K562 (cell line): ENCODE data around the gene LPXN. TPM values are rescaled to one million over a fixed set of nuclear protein-coding genes. Genes with fewer than 3 reads are reported as not detected.

Experiments
- ATAC-seq: fragments of 200-7000 bp; cut with Tn5 transposase; 3 replicates; pipeline ENCODE4 v1.9.1; 2020; ENCODE audit warnings: moderate library complexity
- BruUV-seq: library from RNA; stranded (reverse); fragments of 400-500 nt; replicated peaks from 2 replicates; lab custom pipeline; 2021; lab: Mats Ljungman, UMichigan
- CTCF ChIA-PET: fragments of 300-600 bp; formaldehyde crosslinking; extraction: SDS; loops from one replicate; lab custom pipeline; 2021; ENCODE audit warnings: low intra/inter-chr PET ratio; lab: Yijun Ruan, JAX
- POLR2A ChIA-PET: fragments of 300-600, 350-650 bp; sonication (Branson Sonifier 250); formaldehyde crosslinking; extraction: SDS; loops from one replicate; lab custom pipeline; 2021; ENCODE audit warnings: antibody characterized with exemption, inconsistent platforms; lab: Yijun Ruan, JAX
- DNase-seq, 4 experiments: peaks; one replicate each; pipeline versions ENCODE4 v3.0.0 to v3.0.0-alpha.2; 2011 to 2018; ENCODE audit warnings: low spot score in 3 of 4, mixed read lengths in 3 of 4; ENCODE audit errors: extremely low read depth in 1 of 4
- FAIRE-seq: peaks from 2 replicates; lab custom pipeline; 2011; peaks lifted over from hg19 to GRCh38; lab: Jason Lieb, UNC
- H2AFZ ChIP-seq: 2 replicates; pipeline ENCODE4 v1.6.0; 2011; ENCODE audit warnings: low read depth, low read length, control low read depth, inconsistent platforms
- H3K27ac ChIP-seq: fragments of 200-600 bp; 3 replicates; pipeline ENCODE4 v1.8.0; 2011; ENCODE audit warnings: low read depth, mild to moderate bottlenecking, control low read depth, inconsistent platforms, low read length, moderate library complexity, mixed read lengths; ENCODE audit errors: extremely low read depth
- H3K27me3 ChIP-seq, 2 experiments: fragments of 300-600 bp in 1 of 2; 2 replicates in 1 of 2; 3 replicates in 1 of 2; pipeline versions ENCODE4 v1.6.0 to v1.8.0; 2011; ENCODE audit warnings: inconsistent platforms in 2 of 2, low read length in 2 of 2, mild to moderate bottlenecking in 1 of 2, mixed read lengths in 1 of 2, moderate library complexity in 1 of 2; ENCODE audit not compliant: control insufficient read depth in 2 of 2, insufficient read depth in 2 of 2
- H3K36me3 ChIP-seq: fragments of 300-600 bp; 3 replicates; pipeline ENCODE4 v1.8.0; 2011; ENCODE audit warnings: mild to moderate bottlenecking, low read length, inconsistent platforms; ENCODE audit not compliant: control insufficient read depth, insufficient read depth
- H3K4me1 ChIP-seq, 2 experiments: fragments of 200-600 bp in 1 of 2; replicated peaks in 1 of 2; 2 replicates in 1 of 2; 3 replicates in 1 of 2; pipeline versions ENCODE4 v1.5.1 to v1.8.0; 2011; ENCODE audit warnings: inconsistent platforms in 2 of 2, low read length in 2 of 2, mild to moderate bottlenecking in 1 of 2, mixed read lengths in 1 of 2, moderate library complexity in 1 of 2; ENCODE audit not compliant: control insufficient read depth in 2 of 2, insufficient read depth in 2 of 2
- H3K4me2 ChIP-seq: 2 replicates; pipeline ENCODE4 v1.6.1; 2011; ENCODE audit warnings: low read length, control low read depth, inconsistent platforms, mixed read lengths; ENCODE audit not compliant: insufficient read depth
- H3K4me3 ChIP-seq: fragments of 200-600 bp; sonication (generic), shearing (Covaris generic); 2 replicates; pipeline ENCODE4 v1.5.1; 2016; ENCODE audit warnings: control low read depth, inconsistent platforms
- H3K79me2 ChIP-seq: fragments of 200-600 bp; 3 replicates; pipeline ENCODE4 v1.8.0; 2011; ENCODE audit warnings: low read length, inconsistent platforms; ENCODE audit not compliant: control insufficient read depth, insufficient read depth
- H3K9ac ChIP-seq, 2 experiments: 2 replicates each; pipeline versions ENCODE4 v1.6.0 to v1.6.1; 2011; ENCODE audit warnings: low read depth in 2 of 2, low read length in 2 of 2, control low read depth in 1 of 2, inconsistent platforms in 1 of 2, mild to moderate bottlenecking in 1 of 2, mixed read lengths in 1 of 2; ENCODE audit not compliant: insufficient read depth in 1 of 2
- H3K9me1 ChIP-seq: one replicate; pipeline ENCODE4 v1.6.0; 2011; ENCODE audit warnings: inconsistent platforms, mild to moderate bottlenecking, low read length, moderate library complexity; ENCODE audit not compliant: control insufficient read depth, insufficient read depth
- H3K9me3 ChIP-seq: replicated peaks from 2 replicates; pipeline ENCODE4 v1.5.1; 2011; ENCODE audit warnings: low read depth, low read length, inconsistent platforms; ENCODE audit not compliant: control insufficient read depth, insufficient read depth
- H4K20me1 ChIP-seq: replicated peaks from 2 replicates; pipeline ENCODE4 v1.6.1; 2011; ENCODE audit warnings: low read length, inconsistent platforms, mixed read lengths; ENCODE audit not compliant: control insufficient read depth, insufficient read depth
- CBX8 ChIP-seq: fragments of 200-600 bp; sonication (generic); IDR thresholded peaks from 2 replicates; pipeline ENCODE4 v1.6.1; 2012; ENCODE audit warnings: borderline replicate concordance, mixed run types, low read depth, mild to moderate bottlenecking, moderate library complexity, mixed read lengths, low read length, control low read depth, inconsistent platforms; ENCODE audit not compliant: poor library complexity, severe bottlenecking; ENCODE audit errors: extremely low read depth
- MTA3 ChIP-seq: fragments of 450-650 bp; formaldehyde crosslinking; IDR thresholded peaks from 2 replicates; pipeline ENCODE4 v1.6.1; 2017; ENCODE audit warnings: mild to moderate bottlenecking, borderline replicate concordance
- RCOR1 ChIP-seq, 2 experiments: IDR thresholded peaks; 2 replicates each; pipeline ENCODE4 v1.6.1; 2012; ENCODE audit warnings: low read depth in 2 of 2, low read length in 2 of 2, borderline replicate concordance in 1 of 2, improper control_type of control experiment in 1 of 2
- TSHZ1 ChIP-seq: fragments of 250-450 bp; sonication (Bioruptor Pico); IDR thresholded peaks from 2 replicates; pipeline ENCODE4 v1.4.0; 2020; ENCODE audit warnings: mild to moderate bottlenecking, moderate library complexity
- YY1 ChIP-seq, 3 experiments: IDR thresholded peaks; 2 replicates each; pipeline ENCODE4 v1.6.1; 2011; ENCODE audit warnings: low read length in 2 of 3, mild to moderate bottlenecking in 2 of 3, moderate library complexity in 2 of 3, borderline replicate concordance in 1 of 3, control low read depth in 1 of 3, low read depth in 1 of 3; ENCODE audit not compliant: insufficient read depth in 3 of 3, insufficient replicate concordance in 2 of 3, control insufficient read depth in 1 of 3, insufficient read length in 1 of 3; ENCODE audit errors: extremely low read depth in 1 of 3
- ZBTB26 ChIP-seq: fragments of 450-650 bp; formaldehyde crosslinking; IDR thresholded peaks from 2 replicates; pipeline ENCODE4 v1.4.0; 2022; ENCODE audit warnings: missing genetic modification characterization
- ZNF324 ChIP-seq: fragments of 250-450 bp; sonication (Bioruptor Pico); IDR thresholded peaks from 2 replicates; pipeline ENCODE4 v1.4.0; 2020; ENCODE audit warnings: mild to moderate bottlenecking
- WGBS: fragments of 100-300 bp; shearing (Covaris generic); methylation state at CpG from one replicate; pipeline ENCODE4 v1.1.6; 2016; ENCODE audit warnings: low coverage, mixed read lengths; ENCODE audit not compliant: insufficient coverage; ENCODE audit errors: missing lambda C conversion rate; 5-methylcytosine and 5-hydroxymethylcytosine counted together
- in situ Hi-C: fragments of 300-500 bp; cut with MboI; formaldehyde crosslinking; loops from 4 replicates; pipeline ENCODE4 v1.15.0; 2018; ENCODE audit warnings: inconsistent platforms, mixed read lengths
- intact Hi-C: fragments of 100-400 bp; cut with micrococcal nuclease; formaldehyde crosslinking; loops from 2 replicates; pipeline ENCODE4 v1.14.2; 2022
- polyA plus RNA-seq, 8 experiments: library from polyadenylated mRNA; depleted of rRNA in 4 of 8; stranded (reverse) in 5 of 8; unstranded in 3 of 8; fragments of >200 nt; fragmentation: Nextera tagmentation in 2 of 8; fragmentation: Illumina TruSeq in 1 of 8; extraction: Ambion mirVana in 2 of 8; extraction: Trizol in 1 of 8; gene quantifications; 2 replicates each; pipeline versions ENCODE4 v1.2.1 to v1.2.3, GENCODE V29; 2011 to 2014; ENCODE audit warnings: inconsistent platforms in 1 of 8, missing spikeins in 1 of 8
- total RNA-seq, 7 experiments: library from RNA; depleted of rRNA in 6 of 7; stranded (reverse); fragments of >200 nt in 6 of 7; fragmentation: Illumina TruSeq in 2 of 7; extraction: Trizol in 2 of 7; gene quantifications; 2 replicates each; pipeline versions ENCODE4 v1.2.1 to v1.2.3, GENCODE V29; 2011 to 2021; ENCODE audit warnings: low replicate concordance in 1 of 7
- TF ChIP-seq, protein P1 (sequence below): fragments of 250-450 bp; sonication (Bioruptor Pico); IDR thresholded peaks from 2 replicates; pipeline ENCODE4 v1.8.0; 2022; ENCODE audit warnings: inconsistent platforms
- TF ChIP-seq, protein P2 (sequence below), 2 experiments: IDR thresholded peaks; 2 replicates each; pipeline ENCODE4 v1.6.1; 2012; ENCODE audit warnings: improper control_type of control experiment in 2 of 2, low read depth in 2 of 2, low read length in 2 of 2, borderline replicate concordance in 1 of 2

Gene LPXN
- total and polyA plus RNA-seq, 9 of the 15 experiments (the other 6 are each of a cell fraction or from before 2014, with no cell fraction given), result 0.73 to 3.1 (median 2.0) TPM

DNA sequence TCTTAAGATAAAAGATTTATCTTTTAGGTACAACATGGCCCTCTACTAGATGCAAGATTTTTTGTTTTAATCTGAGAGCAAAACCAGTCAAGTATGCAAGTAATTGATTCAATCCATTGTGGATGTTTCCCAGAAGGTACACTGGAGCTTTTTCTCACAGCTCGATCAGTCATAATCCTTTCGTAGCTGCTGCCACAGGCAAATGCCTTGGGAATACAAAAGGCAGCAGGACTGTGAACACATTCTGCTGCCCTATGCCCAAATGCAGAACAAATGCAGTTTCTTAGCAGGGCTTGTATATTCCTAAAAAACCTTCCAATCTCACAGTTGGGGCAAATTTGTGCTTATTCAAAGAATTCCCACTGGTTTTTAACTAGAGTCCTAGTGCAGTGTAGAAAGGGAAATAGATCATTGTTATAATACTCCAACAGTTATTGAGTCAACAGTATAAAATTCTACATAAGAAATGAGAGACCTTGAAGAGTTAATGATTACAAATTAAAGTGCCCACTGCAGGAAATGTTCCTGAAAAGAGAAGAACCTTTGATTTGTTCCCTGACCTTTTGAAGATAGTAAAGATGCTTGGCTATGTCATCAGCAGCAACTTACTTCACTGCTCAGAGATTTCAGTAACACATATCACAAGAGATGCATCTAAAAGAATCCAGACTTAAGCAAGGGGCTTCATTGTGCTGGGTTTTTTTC is 14.1 kb downstream of the LPXN start:
- no peak for FAIRE-seq
- ChIA-PET POLR2A (no interaction called here), CTCF (no interaction called here)
- TF ChIP-seq RCOR1 (IDR thresholded peaks at IDR 0.05; ENCODE audit: borderline replicate concordance in 1 of 2, low read depth in 2 of 2, low read length in 2 of 2), result no peak
- no peak for TF ChIP-seq TSHZ1
- no peak for TF ChIP-seq ZBTB26 (CRISPR knock-in tag)
- no peak for TF ChIP-seq MTA3
- TF ChIP-seq YY1 (IDR thresholded peaks at IDR 0.05; ENCODE audit: borderline replicate concordance in 1 of 3, control insufficient read depth in 1 of 3, extremely low read depth in 1 of 3, insufficient read depth in 3 of 3, insufficient read length in 1 of 3, insufficient replicate concordance in 2 of 3, low read depth in 1 of 3, low read length in 2 of 3), result no peak
- TF ChIP-seq, protein P1, sequence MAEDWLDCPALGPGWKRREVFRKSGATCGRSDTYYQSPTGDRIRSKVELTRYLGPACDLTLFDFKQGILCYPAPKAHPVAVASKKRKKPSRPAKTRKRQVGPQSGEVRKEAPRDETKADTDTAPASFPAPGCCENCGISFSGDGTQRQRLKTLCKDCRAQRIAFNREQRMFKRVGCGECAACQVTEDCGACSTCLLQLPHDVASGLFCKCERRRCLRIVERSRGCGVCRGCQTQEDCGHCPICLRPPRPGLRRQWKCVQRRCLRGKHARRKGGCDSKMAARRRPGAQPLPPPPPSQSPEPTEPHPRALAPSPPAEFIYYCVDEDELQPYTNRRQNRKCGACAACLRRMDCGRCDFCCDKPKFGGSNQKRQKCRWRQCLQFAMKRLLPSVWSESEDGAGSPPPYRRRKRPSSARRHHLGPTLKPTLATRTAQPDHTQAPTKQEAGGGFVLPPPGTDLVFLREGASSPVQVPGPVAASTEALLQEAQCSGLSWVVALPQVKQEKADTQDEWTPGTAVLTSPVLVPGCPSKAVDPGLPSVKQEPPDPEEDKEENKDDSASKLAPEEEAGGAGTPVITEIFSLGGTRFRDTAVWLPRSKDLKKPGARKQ (CRISPR knock-in tag), result no peak
- no peak for TF ChIP-seq ZNF324 (CRISPR knock-in tag)
- no peak for TF ChIP-seq CBX8
- TF ChIP-seq, protein P2, sequence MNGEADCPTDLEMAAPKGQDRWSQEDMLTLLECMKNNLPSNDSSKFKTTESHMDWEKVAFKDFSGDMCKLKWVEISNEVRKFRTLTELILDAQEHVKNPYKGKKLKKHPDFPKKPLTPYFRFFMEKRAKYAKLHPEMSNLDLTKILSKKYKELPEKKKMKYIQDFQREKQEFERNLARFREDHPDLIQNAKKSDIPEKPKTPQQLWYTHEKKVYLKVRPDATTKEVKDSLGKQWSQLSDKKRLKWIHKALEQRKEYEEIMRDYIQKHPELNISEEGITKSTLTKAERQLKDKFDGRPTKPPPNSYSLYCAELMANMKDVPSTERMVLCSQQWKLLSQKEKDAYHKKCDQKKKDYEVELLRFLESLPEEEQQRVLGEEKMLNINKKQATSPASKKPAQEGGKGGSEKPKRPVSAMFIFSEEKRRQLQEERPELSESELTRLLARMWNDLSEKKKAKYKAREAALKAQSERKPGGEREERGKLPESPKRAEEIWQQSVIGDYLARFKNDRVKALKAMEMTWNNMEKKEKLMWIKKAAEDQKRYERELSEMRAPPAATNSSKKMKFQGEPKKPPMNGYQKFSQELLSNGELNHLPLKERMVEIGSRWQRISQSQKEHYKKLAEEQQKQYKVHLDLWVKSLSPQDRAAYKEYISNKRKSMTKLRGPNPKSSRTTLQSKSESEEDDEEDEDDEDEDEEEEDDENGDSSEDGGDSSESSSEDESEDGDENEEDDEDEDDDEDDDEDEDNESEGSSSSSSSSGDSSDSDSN (IDR thresholded peaks at IDR 0.05; ENCODE audit: borderline replicate concordance in 1 of 2, low read depth in 2 of 2, low read length in 2 of 2), result no peak

More for the DNA sequence above, 14.1 kb downstream of the LPXN start:
- H3K79me2 ChIP-seq, result no peaks in the 10 kb centered on the region
- ATAC-seq, result no peak
- H3K4me1 ChIP-seq, result no peaks in the 10 kb centered on the region
- no peak overlapping the region for H3K9ac ChIP-seq
- no peak overlapping the region for H3K4me3 ChIP-seq
- H3K4me2 ChIP-seq, result no peak overlapping the region
- in situ Hi-C loops (no loop called here), intact Hi-C loops (no loop called here)
- DNase-seq, result no peak
- H3K9me1 ChIP-seq, result no peaks in the 10 kb centered on the region
- BruUV-seq, result no TSS peak
- H3K27ac ChIP-seq, result no peak overlapping the region
- H3K27me3 ChIP-seq, result no peaks in the 10 kb centered on the region
- no peaks in the 10 kb centered on the region for H3K36me3 ChIP-seq
- no peaks in the 10 kb centered on the region for H4K20me1 ChIP-seq
- no peak overlapping the region for H2AFZ ChIP-seq
- H3K9me3 ChIP-seq, result no peaks in the 10 kb centered on the region
- 61% methylated on average over 2 of the region's 2 CpGs for WGBS
